Measurements from ENCODE around the gene TTI1. TPM values are rescaled to one million over a fixed set of nuclear protein-coding genes. Genes with fewer than 3 reads are reported as not detected.

The TTI1 gene
- total and polyA plus RNA-seq, 9 donors = 9.3 to 19.7 (median 16.3) TPM

GRCh38 chr20:37989601-37990295 lies 43.5 kb downstream of the TTI1 start:
- H3K27ac ChIP-seq = no peak overlapping the region
- H3K9me3 ChIP-seq = no peaks in the 10 kb centered on the region
- H3K4me1 ChIP-seq (ENCODE audit: insufficient read depth) = peaks cover 4% of the 10 kb centered on the region
- H3K36me3 ChIP-seq = no peaks in the 10 kb centered on the region
- 69 to 72% (median 71%) methylated on average over 7 of the region's 7 CpGs for WGBS, 3 donors
- TF ChIP-seq, protein P1, sequence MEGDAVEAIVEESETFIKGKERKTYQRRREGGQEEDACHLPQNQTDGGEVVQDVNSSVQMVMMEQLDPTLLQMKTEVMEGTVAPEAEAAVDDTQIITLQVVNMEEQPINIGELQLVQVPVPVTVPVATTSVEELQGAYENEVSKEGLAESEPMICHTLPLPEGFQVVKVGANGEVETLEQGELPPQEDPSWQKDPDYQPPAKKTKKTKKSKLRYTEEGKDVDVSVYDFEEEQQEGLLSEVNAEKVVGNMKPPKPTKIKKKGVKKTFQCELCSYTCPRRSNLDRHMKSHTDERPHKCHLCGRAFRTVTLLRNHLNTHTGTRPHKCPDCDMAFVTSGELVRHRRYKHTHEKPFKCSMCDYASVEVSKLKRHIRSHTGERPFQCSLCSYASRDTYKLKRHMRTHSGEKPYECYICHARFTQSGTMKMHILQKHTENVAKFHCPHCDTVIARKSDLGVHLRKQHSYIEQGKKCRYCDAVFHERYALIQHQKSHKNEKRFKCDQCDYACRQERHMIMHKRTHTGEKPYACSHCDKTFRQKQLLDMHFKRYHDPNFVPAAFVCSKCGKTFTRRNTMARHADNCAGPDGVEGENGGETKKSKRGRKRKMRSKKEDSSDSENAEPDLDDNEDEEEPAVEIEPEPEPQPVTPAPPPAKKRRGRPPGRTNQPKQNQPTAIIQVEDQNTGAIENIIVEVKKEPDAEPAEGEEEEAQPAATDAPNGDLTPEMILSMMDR (IDR thresholded peaks at IDR 0.05) = no peak
- H3K27me3 ChIP-seq = no peaks in the 10 kb centered on the region
- intact Hi-C loops (cut with DNase I) = loop anchor here in 3 of 4 donors (10.0 kb wide), 1 partner anchor 425 kb away; no protein-coding TSS in a partner anchor
- DNase-seq = no peak
- no peak overlapping the region for H3K4me3 ChIP-seq

- intact Hi-C loops (cut with DNase I) = no loop called here
- TF ChIP-seq POLR2A (IDR thresholded peaks at IDR 0.05) = no peak
- TF ChIP-seq, protein P1 (IDR thresholded peaks at IDR 0.05) = no peak
- no peak for TF ChIP-seq EP300 (IDR thresholded peaks at IDR 0.05)
- H3K4me1 ChIP-seq (ENCODE audit: insufficient read depth) = peaks cover 4% of the 10 kb centered on the region
- WGBS, 3 donors = 85 to 90% (median 90%) methylated on average over 5 of the region's 5 CpGs
- no peaks in the 10 kb centered on the region for H3K36me3 ChIP-seq
- DNase-seq = no peak
- H3K9me3 ChIP-seq = no peaks in the 10 kb centered on the region
- H3K4me3 ChIP-seq = no peak overlapping the region
- H3K27me3 ChIP-seq = no peaks in the 10 kb centered on the region
- H3K27ac ChIP-seq = no peak overlapping the region
Measured at GRCh38 chr20:37988306-37988954, 44.8 kb downstream of the TTI1 start.

GRCh38 chr20:37987602-37988290 lies 45.5 kb downstream of the TTI1 start:
- TF ChIP-seq POLR2A (IDR thresholded peaks at IDR 0.05) (no peak), EP300 (IDR thresholded peaks at IDR 0.05) (no peak)
- TF ChIP-seq, protein P1 (IDR thresholded peaks at IDR 0.05) = no peak
- WGBS, 3 donors = 75 to 82% (median 81%) methylated on average over 12 of the region's 12 CpGs
- no peaks in the 10 kb centered on the region for H3K36me3 ChIP-seq
- no peak overlapping the region for H3K27ac ChIP-seq
- H3K4me1 ChIP-seq (ENCODE audit: insufficient read depth) = peaks cover 4% of the 10 kb centered on the region
- no peak for DNase-seq
- no peaks in the 10 kb centered on the region for H3K9me3 ChIP-seq
- H3K27me3 ChIP-seq = no peaks in the 10 kb centered on the region
- intact Hi-C loops (cut with DNase I) = no loop called here
- no peak overlapping the region for H3K4me3 ChIP-seq

- DNase-seq = no peak
- Histone ChIP-seq H3K36me3 (no peaks in the 10 kb centered on the region), H3K27me3 (no peaks in the 10 kb centered on the region), H3K4me3 (no peak overlapping the region), H3K27ac (no peak overlapping the region), H3K4me1 (ENCODE audit: insufficient read depth) (peaks cover 4% of the 10 kb centered on the region), H3K9me3 (no peaks in the 10 kb centered on the region)
- 60% methylated on average over 9 of the region's 9 CpGs for WGBS, 3 donors
- TF ChIP-seq EP300 (IDR thresholded peaks at IDR 0.05) = no peak
- TF ChIP-seq POLR2A (IDR thresholded peaks at IDR 0.05) = no peak
- TF ChIP-seq, protein P1 (IDR thresholded peaks at IDR 0.05) = no peak
- intact Hi-C loops (cut with DNase I) = no loop called here
Measured at GRCh38 chr20:37986873-37987601, 46.2 kb downstream of the TTI1 start.

Data from ovary (tissue), 9 donors.